ENCODE measurements around the gene KLHDC4.

DNA sequence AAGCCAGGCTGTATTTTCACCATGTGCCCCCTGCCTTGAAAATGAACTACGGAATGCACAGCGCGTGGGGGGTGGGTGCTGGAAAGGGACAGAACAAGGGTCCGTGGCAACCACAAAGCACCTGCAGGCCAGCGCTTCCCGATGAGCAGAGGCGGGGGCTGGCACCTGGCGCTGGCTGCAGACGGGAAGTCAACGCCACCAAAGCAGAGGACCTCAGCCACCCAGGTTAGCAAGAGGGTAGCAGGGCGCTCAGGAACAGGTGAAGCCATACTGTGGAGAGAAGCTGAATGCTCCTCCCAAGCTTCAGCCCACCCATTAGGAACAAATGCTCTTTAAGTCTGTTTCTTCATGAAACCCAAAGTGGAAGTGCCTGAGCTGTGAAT is 64.7 kb downstream of the KLHDC4 start:
- no peak for TF ChIP-seq TAF1 (IDR thresholded peaks at IDR 0.05; ENCODE audit: low read depth, low read length)
- no peak for TF ChIP-seq POLR2A (IDR thresholded peaks at IDR 0.05; ENCODE audit: low read depth, low read length)

Measured in GM12891 (cell line).